ENCODE data around the gene CRABP2.

- TF ChIP-seq POLR2A (IDR thresholded peaks at IDR 0.05) (no peak), CTCF (IDR thresholded peaks at IDR 0.05) (no peak)
Measured at GRCh38 chr1:156751451-156751756, 46.0 kb upstream of the CRABP2 start, which contains the start of gene HDGF.

All from heart left ventricle (tissue), 13 donors.